HepG2 (cell line): ENCODE data around the gene ART1. TPM values are rescaled to one million over a fixed set of nuclear protein-coding genes. Genes with fewer than 3 reads are reported as not detected.
A peak's percentile ranks its signal among the peaks of the same experiment; 100 is the strongest.

Experiments
- CAMTA2 ChIP-seq: sonication (generic); formaldehyde crosslinking; IDR thresholded peaks from 2 replicates; pipeline ENCODE4 v1.4.0; 2020; ENCODE audit warnings: mild to moderate bottlenecking, missing genetic modification reagents, borderline replicate concordance
- DNMT1 ChIP-seq: sonication (generic); formaldehyde crosslinking; IDR thresholded peaks from 2 replicates; pipeline ENCODE4 v1.5.1; 2020; ENCODE audit warnings: mild to moderate bottlenecking, missing genetic modification reagents
- KDM4B ChIP-seq: sonication (generic); formaldehyde crosslinking; IDR thresholded peaks from 2 replicates; pipeline ENCODE4 v1.4.0; 2020; ENCODE audit warnings: missing genetic modification reagents
- MBD4 ChIP-seq: IDR thresholded peaks from 2 replicates; pipeline ENCODE4 v1.6.1; 2012; ENCODE audit warnings: low read length, inconsistent platforms, borderline replicate concordance
- NPAS2 ChIP-seq: sonication (generic); formaldehyde crosslinking; IDR thresholded peaks from 2 replicates; pipeline ENCODE4 v1.8.0; 2022; ENCODE audit warnings: mild to moderate bottlenecking, missing genetic modification reagents, borderline replicate concordance
- SRF ChIP-seq: IDR thresholded peaks from 2 replicates; pipeline ENCODE4 v1.6.1; 2011; ENCODE audit warnings: mild to moderate bottlenecking, low read depth, low read length, moderate library complexity
- ZFAT ChIP-seq: sonication (generic); formaldehyde crosslinking; conservative IDR thresholded peaks from 2 replicates; pipeline ENCODE4 v1.8.1; 2023; ENCODE audit warnings: missing genetic modification reagents, inconsistent platforms
- ZFP36L1 ChIP-seq: sonication (generic); formaldehyde crosslinking; IDR thresholded peaks from 2 replicates; pipeline ENCODE4 v1.8.0; 2022; ENCODE audit warnings: mild to moderate bottlenecking, missing genetic modification reagents, moderate library complexity
- ZMYM3 ChIP-seq: sonication (generic); formaldehyde crosslinking; IDR thresholded peaks from 2 replicates; pipeline ENCODE4 v1.5.1; 2020; ENCODE audit warnings: mild to moderate bottlenecking, missing genetic modification reagents
- ZNF292 ChIP-seq: sonication (generic); formaldehyde crosslinking; IDR thresholded peaks from 2 replicates; pipeline ENCODE4 v1.8.1; 2022; ENCODE audit warnings: mild to moderate bottlenecking, low read depth, missing genetic modification reagents, borderline replicate concordance
- ZNF44 ChIP-seq: sonication (generic); formaldehyde crosslinking; IDR thresholded peaks from 2 replicates; pipeline ENCODE4 v1.5.1; 2020; ENCODE audit warnings: mild to moderate bottlenecking, missing genetic modification reagents
- ZNF589 ChIP-seq: sonication (generic); formaldehyde crosslinking; conservative IDR thresholded peaks from 2 replicates; pipeline ENCODE4 v1.8.0; 2022; ENCODE audit warnings: mild to moderate bottlenecking, moderate library complexity, missing genetic modification reagents
- ZNF605 ChIP-seq: sonication (generic); formaldehyde crosslinking; IDR thresholded peaks from 2 replicates; pipeline ENCODE4 v1.8.0; 2022; ENCODE audit warnings: mild to moderate bottlenecking, missing genetic modification reagents
- ZNF629 ChIP-seq: sonication (generic); formaldehyde crosslinking; conservative IDR thresholded peaks from 2 replicates; pipeline ENCODE4 v1.5.0; 2020; ENCODE audit warnings: missing genetic modification reagents
- ZNF850 ChIP-seq: sonication (generic); formaldehyde crosslinking; conservative IDR thresholded peaks from 2 replicates; pipeline ENCODE4 v1.9.0; 2021; ENCODE audit warnings: mild to moderate bottlenecking, missing genetic modification reagents
- polyA plus RNA-seq, 8 experiments: library from polyadenylated mRNA; depleted of rRNA in 3 of 8; stranded (reverse) in 7 of 8; unstranded in 1 of 8; fragments of >200 nt; fragmentation: Illumina TruSeq in 4 of 8; extraction: Trizol in 4 of 8; gene quantifications; 2 replicates each; pipeline versions ENCODE4 v1.2.1 to v1.2.3, GENCODE V29; 2011 to 2016; ENCODE audit warnings: low read depth in 4 of 8, missing spikeins in 1 of 8, mixed read lengths in 1 of 8; ENCODE audit not compliant: insufficient read depth in 1 of 8
- total RNA-seq, 5 experiments: library from RNA; depleted of rRNA; stranded (reverse); fragments of >200 nt; fragmentation: Illumina TruSeq; extraction: Trizol; gene quantifications; 2 replicates each; pipeline ENCODE4 v1.2.3, GENCODE V29; 2016; ENCODE audit warnings: low read depth in 1 of 5
- TF ChIP-seq, protein P1 (sequence below): sonication (generic); formaldehyde crosslinking; IDR thresholded peaks from 2 replicates; pipeline ENCODE4 v1.4.0; 2020; ENCODE audit warnings: missing genetic modification reagents, mild to moderate bottlenecking, borderline replicate concordance
- TF ChIP-seq, protein P2 (sequence below): sonication (generic); formaldehyde crosslinking; conservative IDR thresholded peaks from 2 replicates; pipeline ENCODE4 v1.4.0; 2020; ENCODE audit warnings: mild to moderate bottlenecking, missing genetic modification reagents, moderate library complexity

Gene ART1
- total and polyA plus RNA-seq, 2 of the 13 experiments (the other 11 are each of a cell fraction or from before 2014, with no cell fraction given) = not detected

- peak; percentile 65 for TF ChIP-seq ZNF629 (CRISPR knock-in tag)
- TF ChIP-seq, protein P1, sequence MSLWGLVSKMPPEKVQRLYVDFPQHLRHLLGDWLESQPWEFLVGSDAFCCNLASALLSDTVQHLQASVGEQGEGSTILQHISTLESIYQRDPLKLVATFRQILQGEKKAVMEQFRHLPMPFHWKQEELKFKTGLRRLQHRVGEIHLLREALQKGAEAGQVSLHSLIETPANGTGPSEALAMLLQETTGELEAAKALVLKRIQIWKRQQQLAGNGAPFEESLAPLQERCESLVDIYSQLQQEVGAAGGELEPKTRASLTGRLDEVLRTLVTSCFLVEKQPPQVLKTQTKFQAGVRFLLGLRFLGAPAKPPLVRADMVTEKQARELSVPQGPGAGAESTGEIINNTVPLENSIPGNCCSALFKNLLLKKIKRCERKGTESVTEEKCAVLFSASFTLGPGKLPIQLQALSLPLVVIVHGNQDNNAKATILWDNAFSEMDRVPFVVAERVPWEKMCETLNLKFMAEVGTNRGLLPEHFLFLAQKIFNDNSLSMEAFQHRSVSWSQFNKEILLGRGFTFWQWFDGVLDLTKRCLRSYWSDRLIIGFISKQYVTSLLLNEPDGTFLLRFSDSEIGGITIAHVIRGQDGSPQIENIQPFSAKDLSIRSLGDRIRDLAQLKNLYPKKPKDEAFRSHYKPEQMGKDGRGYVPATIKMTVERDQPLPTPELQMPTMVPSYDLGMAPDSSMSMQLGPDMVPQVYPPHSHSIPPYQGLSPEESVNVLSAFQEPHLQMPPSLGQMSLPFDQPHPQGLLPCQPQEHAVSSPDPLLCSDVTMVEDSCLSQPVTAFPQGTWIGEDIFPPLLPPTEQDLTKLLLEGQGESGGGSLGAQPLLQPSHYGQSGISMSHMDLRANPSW (CRISPR knock-in tag) = no peak
- TF ChIP-seq DNMT1 (CRISPR knock-in tag) = no peak
- no peak for TF ChIP-seq ZFP36L1 (CRISPR knock-in tag)
- TF ChIP-seq ZNF44 (CRISPR knock-in tag) = no peak
- 0 out of 2 replicates have a peak, but pooled peaks have one; percentile 30 for TF ChIP-seq ZMYM3 (CRISPR knock-in tag)
- TF ChIP-seq SRF = peak; percentile 48; the same call in 1 of the 2 replicates
- no peak for TF ChIP-seq KDM4B (CRISPR knock-in tag)
- TF ChIP-seq NPAS2 = no peak
- no peak for TF ChIP-seq ZNF292 (CRISPR knock-in tag)
- TF ChIP-seq ZNF850 = no peak
- TF ChIP-seq ZFAT (CRISPR knock-in tag) = no peak
- no peak for TF ChIP-seq CAMTA2 (CRISPR knock-in tag)
- no peak for TF ChIP-seq ZNF605 (CRISPR knock-in tag)
- no peak for TF ChIP-seq MBD4
- TF ChIP-seq, protein P2, sequence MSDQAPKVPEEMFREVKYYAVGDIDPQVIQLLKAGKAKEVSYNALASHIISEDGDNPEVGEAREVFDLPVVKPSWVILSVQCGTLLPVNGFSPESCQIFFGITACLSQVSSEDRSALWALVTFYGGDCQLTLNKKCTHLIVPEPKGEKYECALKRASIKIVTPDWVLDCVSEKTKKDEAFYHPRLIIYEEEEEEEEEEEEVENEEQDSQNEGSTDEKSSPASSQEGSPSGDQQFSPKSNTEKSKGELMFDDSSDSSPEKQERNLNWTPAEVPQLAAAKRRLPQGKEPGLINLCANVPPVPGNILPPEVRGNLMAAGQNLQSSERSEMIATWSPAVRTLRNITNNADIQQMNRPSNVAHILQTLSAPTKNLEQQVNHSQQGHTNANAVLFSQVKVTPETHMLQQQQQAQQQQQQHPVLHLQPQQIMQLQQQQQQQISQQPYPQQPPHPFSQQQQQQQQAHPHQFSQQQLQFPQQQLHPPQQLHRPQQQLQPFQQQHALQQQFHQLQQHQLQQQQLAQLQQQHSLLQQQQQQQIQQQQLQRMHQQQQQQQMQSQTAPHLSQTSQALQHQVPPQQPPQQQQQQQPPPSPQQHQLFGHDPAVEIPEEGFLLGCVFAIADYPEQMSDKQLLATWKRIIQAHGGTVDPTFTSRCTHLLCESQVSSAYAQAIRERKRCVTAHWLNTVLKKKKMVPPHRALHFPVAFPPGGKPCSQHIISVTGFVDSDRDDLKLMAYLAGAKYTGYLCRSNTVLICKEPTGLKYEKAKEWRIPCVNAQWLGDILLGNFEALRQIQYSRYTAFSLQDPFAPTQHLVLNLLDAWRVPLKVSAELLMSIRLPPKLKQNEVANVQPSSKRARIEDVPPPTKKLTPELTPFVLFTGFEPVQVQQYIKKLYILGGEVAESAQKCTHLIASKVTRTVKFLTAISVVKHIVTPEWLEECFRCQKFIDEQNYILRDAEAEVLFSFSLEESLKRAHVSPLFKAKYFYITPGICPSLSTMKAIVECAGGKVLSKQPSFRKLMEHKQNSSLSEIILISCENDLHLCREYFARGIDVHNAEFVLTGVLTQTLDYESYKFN = no peak
- no peak for TF ChIP-seq ZNF589 (CRISPR knock-in tag)
These were observed 65.7 kb downstream of the ART1 start (continued) for GRCh38 chr11:3710485-3711259.
